Kidney (tissue), 14 donors: ENCODE data around the gene SKI. TPM values are rescaled to one million over a fixed set of nuclear protein-coding genes. Genes with fewer than 3 reads are reported as not detected.

Experiments used
- DNase-seq, 5 donors: peaks; one replicate each; pipeline ENCODE4 v3.0.0-alpha.2; 2013 to 2020
- FAIRE-seq: peaks from 2 replicates; lab custom pipeline; 2012; peaks lifted over from hg19 to GRCh38; lab: Jason Lieb, UNC
- H3K27ac ChIP-seq, 2 donors: one replicate each; pipeline ENCODE4 v1.7.0; 2013; ENCODE audit warnings: low read depth in 2 of 2, low read length in 2 of 2, inconsistent platforms in 1 of 2
- H3K27me3 ChIP-seq: one replicate; pipeline ENCODE4 v1.7.1; 2013; ENCODE audit warnings: low read length, inconsistent platforms; ENCODE audit not compliant: control insufficient read depth, insufficient read depth
- H3K36me3 ChIP-seq, 3 donors: one replicate each; pipeline versions ENCODE4 v1.7.0 to v1.7.1; 2013; ENCODE audit warnings: low read length in 3 of 3, control low read depth in 1 of 3, inconsistent platforms in 1 of 3; ENCODE audit not compliant: insufficient read depth in 3 of 3, control insufficient read depth in 2 of 3
- H3K4me1 ChIP-seq, 3 donors: one replicate each; pipeline versions ENCODE4 v1.7.0 to v1.7.1; 2013; ENCODE audit warnings: low read length in 3 of 3, inconsistent platforms in 1 of 3, low read depth in 1 of 3; ENCODE audit not compliant: control insufficient read depth in 2 of 3, insufficient read depth in 2 of 3
- H3K4me3 ChIP-seq, 3 donors: one replicate each; pipeline versions ENCODE4 v1.7.0 to v1.8.1; 2013; ENCODE audit warnings: low read length in 3 of 3, control low read depth in 1 of 3, inconsistent platforms in 1 of 3
- H3K9ac ChIP-seq, 3 donors: one replicate each; pipeline versions ENCODE4 v1.7.0 to v1.7.1; 2013; ENCODE audit warnings: low read length in 3 of 3, control low read depth in 1 of 3, inconsistent platforms in 1 of 3
- H3K9me3 ChIP-seq, 3 donors: one replicate each; pipeline versions ENCODE4 v1.7.0 to v1.7.1; 2013; ENCODE audit warnings: low read length in 3 of 3, control low read depth in 1 of 3, inconsistent platforms in 1 of 3; ENCODE audit not compliant: control insufficient read depth in 2 of 3, insufficient read depth in 1 of 3
- CTCF ChIP-seq: IDR thresholded peaks from 3 replicates; pipeline ENCODE4 v1.5.1; 2012; ENCODE audit warnings: mild to moderate bottlenecking, moderate library complexity, borderline replicate concordance; ENCODE audit not compliant: insufficient read depth; ENCODE audit errors: extremely low read depth
- intact Hi-C: fragments of 100-400 bp; cut with DNase I; formaldehyde crosslinking; loops from one replicate; pipeline ENCODE4 v1.11.1; 2022
- polyA plus RNA-seq: library from polyadenylated mRNA; stranded (reverse); fragments of 350-450 nt; fragmentation: Illumina TruSeq; extraction: RNeasy Lipid Tissue Mini Kit (QIAGEN cat#74804); gene quantifications from one replicate; pipeline ENCODE4 v1.2.3, GENCODE V29; 2014; ENCODE audit warnings: low read depth, low replicate concordance; ENCODE audit not compliant: insufficient read depth
- total RNA-seq: library from RNA; stranded (reverse); fragmentation: NEBNext Ultra II Directional; extraction: Animal tissue kit (Norgen Biotek cat#: 25700); gene quantifications from one replicate; pipeline ENCODE4 v1.2.1, GENCODE V29; 2021
- donor health status: control.
- donor health status: control.
- donor health status: control.
- donor health status: control.
- donor health status: control.
- donor health status: DM: yes; HTN: yes; CAD: no.
- donor health status: Normal renal cell carcinoma (clear cell type).

Gene SKI
- total and polyA plus RNA-seq, 2 donors from 2014 or later = 9.2 to 78.6 TPM

- Histone ChIP-seq H3K4me3 (no peak overlapping the region), H3K27me3 (no peaks in the 10 kb centered on the region), H3K4me1 (no peaks in the 10 kb centered on the region), H3K9me3 (no peaks in the 10 kb centered on the region), H3K36me3 (no peaks in the 10 kb centered on the region), H3K27ac (no peak overlapping the region), H3K9ac (no peak overlapping the region)
- no peak for TF ChIP-seq CTCF
- DNase-seq (peak in 1 of 5 donors; percentile 54), FAIRE-seq (no peak)
- intact Hi-C loops = no loop called here
Observed at GRCh38 chr1:2340086-2340917, 112.2 kb downstream of the SKI start.

GRCh38 chr1:2340918-2341254 is 112.8 kb downstream of the SKI start:
- DNase-seq (peak in 1 of 5 donors; percentile 57), FAIRE-seq (no peak)
- H3K4me3 ChIP-seq = no peak overlapping the region
- H3K9ac ChIP-seq = no peak overlapping the region
- no peaks in the 10 kb centered on the region for H3K9me3 ChIP-seq
- no peak overlapping the region for H3K27ac ChIP-seq
- no peaks in the 10 kb centered on the region for H3K27me3 ChIP-seq
- no peaks in the 10 kb centered on the region for H3K4me1 ChIP-seq
- H3K36me3 ChIP-seq = no peaks in the 10 kb centered on the region
- no peak for TF ChIP-seq CTCF
- intact Hi-C loops = no loop called here

- FAIRE-seq = no peak
Observed at GRCh38 chr1:2341706-2342383, 113.7 kb downstream of the SKI start.

More at GRCh38 chr1:2341706-2342383, 113.7 kb downstream of the SKI start:
- no peaks in the 10 kb centered on the region for H3K9me3 ChIP-seq
- DNase-seq = peak in 1 of 5 donors; percentile 49
- no peak overlapping the region for H3K9ac ChIP-seq
- no peaks in the 10 kb centered on the region for H3K27me3 ChIP-seq
- no peak overlapping the region for H3K4me3 ChIP-seq
- H3K36me3 ChIP-seq = no peaks in the 10 kb centered on the region
- H3K4me1 ChIP-seq = no peaks in the 10 kb centered on the region
- intact Hi-C loops = no loop called here
- no peak overlapping the region for H3K27ac ChIP-seq
- TF ChIP-seq CTCF = no peak
